Brain microvascular endothelial cell (primary cell): ENCODE measurements around the gene TRUB2.

Source experiments
- DNase-seq: peaks from one replicate; pipeline ENCODE4 v3.0.0-alpha.2; 2020
- H3K27ac ChIP-seq: fragments of 250-450 bp; sonication (Bioruptor Pico); 2 replicates; pipeline ENCODE4 v1.5.1; 2020; ENCODE audit warnings: mild to moderate bottlenecking, moderate library complexity
- H3K27me3 ChIP-seq: fragments of 250-450 bp; sonication (Bioruptor Pico); replicated peaks from 2 replicates; pipeline ENCODE4 v1.5.1; 2020; ENCODE audit warnings: mild to moderate bottlenecking
- H3K36me3 ChIP-seq: fragments of 250-450 bp; sonication (Bioruptor Pico); replicated peaks from 2 replicates; pipeline ENCODE4 v1.5.1; 2020; ENCODE audit warnings: mild to moderate bottlenecking
- H3K4me3 ChIP-seq: 2 replicates; pipeline ENCODE4 v1.5.1; 2011; ENCODE audit warnings: low read depth, mild to moderate bottlenecking, control low read depth, low read length, moderate library complexity
- in situ Hi-C: cut with HindIII; loops from 2 replicates; pipeline ENCODE4 v1.10.0; 2017; ENCODE audit warnings: low sequenced_read_pairs, low pct_ligation_motif_present
- TF ChIP-seq, protein P1 (sequence below): IDR thresholded peaks from 2 replicates; pipeline ENCODE4 v1.5.1; 2011; ENCODE audit warnings: low read depth, mild to moderate bottlenecking, moderate library complexity, low read length, control low read depth, inconsistent platforms; ENCODE audit errors: missing control alignments

TRUB2 gene, protein sequence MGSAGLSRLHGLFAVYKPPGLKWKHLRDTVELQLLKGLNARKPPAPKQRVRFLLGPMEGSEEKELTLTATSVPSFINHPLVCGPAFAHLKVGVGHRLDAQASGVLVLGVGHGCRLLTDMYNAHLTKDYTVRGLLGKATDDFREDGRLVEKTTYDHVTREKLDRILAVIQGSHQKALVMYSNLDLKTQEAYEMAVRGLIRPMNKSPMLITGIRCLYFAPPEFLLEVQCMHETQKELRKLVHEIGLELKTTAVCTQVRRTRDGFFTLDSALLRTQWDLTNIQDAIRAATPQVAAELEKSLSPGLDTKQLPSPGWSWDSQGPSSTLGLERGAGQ

DNA sequence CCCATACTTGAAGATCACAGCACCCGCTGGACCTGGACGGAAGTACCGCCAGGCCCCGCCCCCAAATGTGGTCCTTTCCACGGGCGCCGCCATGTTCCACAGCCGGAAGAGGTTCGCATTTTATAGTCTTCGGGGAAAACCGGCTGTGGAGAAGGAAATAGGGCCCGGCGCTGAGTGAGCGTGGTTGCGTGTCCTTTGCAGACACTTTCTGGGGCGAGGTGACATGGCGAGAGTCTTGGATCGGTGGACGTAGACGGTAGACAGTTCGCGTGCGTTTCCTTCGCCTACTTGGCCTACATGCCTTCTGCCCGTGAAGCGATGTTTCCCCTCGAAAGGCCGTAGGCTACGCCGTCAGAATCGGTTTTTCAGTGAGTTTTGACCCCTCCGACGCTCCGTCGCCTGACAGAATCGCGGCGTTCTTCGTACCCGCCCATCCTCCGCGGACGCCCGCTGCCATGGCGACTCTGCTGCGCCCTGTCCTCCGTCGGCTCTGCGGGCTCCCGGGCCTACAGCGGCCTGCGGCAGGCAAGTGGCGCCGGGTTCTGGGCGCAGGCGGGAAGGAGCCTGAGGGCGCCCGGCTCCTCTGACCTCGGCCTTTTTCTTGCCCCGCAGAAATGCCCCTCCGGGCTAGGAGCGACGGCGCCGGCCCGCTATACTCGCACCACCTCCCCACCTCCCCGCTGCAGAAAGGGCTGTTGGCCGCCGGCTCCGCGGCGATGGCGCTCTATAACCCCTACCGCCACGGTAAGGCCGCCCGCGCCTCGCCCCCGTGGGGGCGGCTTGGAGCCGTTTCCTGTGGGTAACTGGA, at the start of gene TRUB2, which contains the start of gene COQ4:
TRUB2 (minus strand) TSS at position 44 of the 808 bp plus-strand sequence; CDS start at position 5, 39 bp downstream.
COQ4 (plus strand) TSS at position 436 of the 808 bp plus-strand sequence; CDS start at position 456, 20 bp downstream.
- Histone ChIP-seq H3K27me3 (no peaks in the 10 kb centered on the region), H3K36me3 (peaks cover 34% of the 10 kb centered on the region), H3K4me3 (peak within 1 kb of the TSS; percentile 93), H3K27ac (peak within 1 kb of the TSS; percentile 88)
- DNase-seq, result peak; percentile 90
- in situ Hi-C loops, result no loop called here
- TF ChIP-seq, protein P1, sequence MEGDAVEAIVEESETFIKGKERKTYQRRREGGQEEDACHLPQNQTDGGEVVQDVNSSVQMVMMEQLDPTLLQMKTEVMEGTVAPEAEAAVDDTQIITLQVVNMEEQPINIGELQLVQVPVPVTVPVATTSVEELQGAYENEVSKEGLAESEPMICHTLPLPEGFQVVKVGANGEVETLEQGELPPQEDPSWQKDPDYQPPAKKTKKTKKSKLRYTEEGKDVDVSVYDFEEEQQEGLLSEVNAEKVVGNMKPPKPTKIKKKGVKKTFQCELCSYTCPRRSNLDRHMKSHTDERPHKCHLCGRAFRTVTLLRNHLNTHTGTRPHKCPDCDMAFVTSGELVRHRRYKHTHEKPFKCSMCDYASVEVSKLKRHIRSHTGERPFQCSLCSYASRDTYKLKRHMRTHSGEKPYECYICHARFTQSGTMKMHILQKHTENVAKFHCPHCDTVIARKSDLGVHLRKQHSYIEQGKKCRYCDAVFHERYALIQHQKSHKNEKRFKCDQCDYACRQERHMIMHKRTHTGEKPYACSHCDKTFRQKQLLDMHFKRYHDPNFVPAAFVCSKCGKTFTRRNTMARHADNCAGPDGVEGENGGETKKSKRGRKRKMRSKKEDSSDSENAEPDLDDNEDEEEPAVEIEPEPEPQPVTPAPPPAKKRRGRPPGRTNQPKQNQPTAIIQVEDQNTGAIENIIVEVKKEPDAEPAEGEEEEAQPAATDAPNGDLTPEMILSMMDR, result no peak

GRCh38 chr9:128371630-128372117, 49.4 kb upstream of the TRUB2 start:
- in situ Hi-C loops, result no loop called here
- no peaks in the 10 kb centered on the region for H3K27me3 ChIP-seq
- TF ChIP-seq, protein P1, result no peak
- H3K36me3 ChIP-seq, result no peaks in the 10 kb centered on the region
- DNase-seq, result no peak
- peak overlapping the region; percentile 100 for H3K4me3 ChIP-seq
- H3K27ac ChIP-seq, result peak overlapping the region; percentile 88

GRCh38 chr9:128370752-128371629, 48.7 kb upstream of the TRUB2 start, which contains the start of gene URM1:
URM1 (plus strand) TSS chr9:128371374; CDS start chr9:128371381, 7 bp downstream.
- in situ Hi-C loops, result no loop called here
- H3K4me3 ChIP-seq, result peak within 1 kb of the TSS; percentile 100
- no peaks in the 10 kb centered on the region for H3K27me3 ChIP-seq
- peak within 1 kb of the TSS; percentile 88 for H3K27ac ChIP-seq
- TF ChIP-seq, protein P1, result peak; percentile 11
- no peaks in the 10 kb centered on the region for H3K36me3 ChIP-seq
- peak; percentile 96 for DNase-seq

DNA sequence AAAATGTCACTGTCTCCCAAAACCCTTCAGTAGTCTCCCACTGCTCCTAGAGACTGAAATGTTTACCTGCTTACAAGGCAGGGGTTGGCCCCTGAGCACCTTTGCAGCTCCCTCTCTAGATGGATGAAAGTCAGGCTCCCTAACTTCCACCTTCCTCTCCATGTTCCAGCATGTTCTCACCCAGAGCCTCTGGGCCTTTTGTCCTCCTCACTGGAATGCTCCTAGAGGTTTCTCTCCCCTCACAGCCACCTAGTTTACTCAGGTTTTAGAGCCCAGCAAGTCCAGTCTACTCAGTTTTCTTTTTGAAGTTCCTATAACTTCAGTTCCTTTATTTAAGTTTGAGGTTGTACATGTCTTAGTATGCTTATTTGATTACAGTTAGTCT, 48.1 kb upstream of the TRUB2 start:
- H3K36me3 ChIP-seq, result no peaks in the 10 kb centered on the region
- no peaks in the 10 kb centered on the region for H3K27me3 ChIP-seq
- H3K4me3 ChIP-seq, result peak overlapping the region; percentile 100
- no peak for DNase-seq
- TF ChIP-seq, protein P1, result no peak
- in situ Hi-C loops, result no loop called here
- peak overlapping the region; percentile 88 for H3K27ac ChIP-seq

- Histone ChIP-seq H3K27ac (no peak overlapping the region), H3K36me3 (no peaks in the 10 kb centered on the region), H3K27me3 (no peaks in the 10 kb centered on the region), H3K4me3 (no peak overlapping the region)
- TF ChIP-seq, protein P1, result no peak
- no peak for DNase-seq
- in situ Hi-C loops, result no loop called here
Measured at GRCh38 chr9:128369024-128369706, 46.9 kb upstream of the TRUB2 start.
